HEK293 (cell line): Measurements from ENCODE around the gene C14orf119.

Experiments used
- CTCF ChIA-PET: fragments of 350-600 bp; formaldehyde crosslinking; extraction: SDS; loops from one replicate; lab custom pipeline; 2021; ENCODE audit warnings: antibody characterized with exemption; lab: Yijun Ruan, JAX
- POLR2A ChIA-PET: fragments of 300-600 bp; formaldehyde crosslinking; extraction: SDS; loops from one replicate; lab custom pipeline; 2020; ENCODE audit warnings: antibody characterized with exemption, inconsistent platforms; lab: Yijun Ruan, JAX
- H3K27ac ChIP-seq: fragments of 200-500 bp; sonication (Bioruptor generic); 2 replicates; pipeline ENCODE4 v1.5.1; 2014; ENCODE audit warnings: low read depth, low read length, control low read depth, inconsistent platforms; ENCODE audit errors: extremely low read depth
- H3K36me3 ChIP-seq, 2 experiments: fragments of 200-500 bp in 1 of 2; sonication (Bioruptor generic) in 1 of 2; 1 replicate in 1 of 2; 2 replicates in 1 of 2; pipeline ENCODE4 v1.5.1; 2014 to 2017; ENCODE audit warnings: inconsistent platforms in 2 of 2, low read length in 2 of 2; ENCODE audit not compliant: control insufficient read depth in 2 of 2, insufficient read depth in 1 of 2
- H3K4me1 ChIP-seq: fragments of 200-500 bp; sonication (Bioruptor generic); 2 replicates; pipeline ENCODE4 v1.5.1; 2014; ENCODE audit warnings: mild to moderate bottlenecking, low read length, inconsistent platforms; ENCODE audit not compliant: control insufficient read depth, insufficient read depth
- H3K4me3 ChIP-seq: 2 replicates; pipeline ENCODE4 v1.5.1; 2011; ENCODE audit warnings: low read depth, mild to moderate bottlenecking, control low read depth, low read length, moderate library complexity
- H3K9me3 ChIP-seq: fragments of 200-500 bp; sonication (Bioruptor generic); 2 replicates; pipeline ENCODE4 v1.5.1; 2014; ENCODE audit warnings: low read depth, low read length, inconsistent platforms; ENCODE audit not compliant: control insufficient read depth, insufficient read depth
- HOXD13 ChIP-seq: sonication (generic); formaldehyde crosslinking; IDR thresholded peaks from 2 replicates; pipeline ENCODE4 v1.8.0; 2022; ENCODE audit warnings: missing genetic modification reagents, borderline replicate concordance
- OVOL3 ChIP-seq: fragments of 450-650 bp; formaldehyde crosslinking; IDR thresholded peaks from 2 replicates; pipeline ENCODE4 v1.5.1; 2016; ENCODE audit warnings: missing biosample characterization, missing genetic modification characterization
- ZFP69B ChIP-seq: fragments of 450-650 bp; formaldehyde crosslinking; IDR thresholded peaks from 2 replicates; pipeline ENCODE4 v1.5.1; 2016; ENCODE audit warnings: missing biosample characterization, missing genetic modification characterization
- ZNF202 ChIP-seq: fragments of 450-650 bp; formaldehyde crosslinking; IDR thresholded peaks from 2 replicates; pipeline ENCODE4 v1.5.1; 2016; ENCODE audit warnings: missing biosample characterization, missing genetic modification characterization, borderline replicate concordance
- ZNF292 ChIP-seq: fragments of 450-650 bp; formaldehyde crosslinking; IDR thresholded peaks from 2 replicates; pipeline ENCODE4 v1.5.1; 2016; ENCODE audit warnings: low read depth, missing biosample characterization, missing genetic modification characterization, borderline replicate concordance
- ZNF394 ChIP-seq: fragments of 450-650 bp; formaldehyde crosslinking; IDR thresholded peaks from 2 replicates; pipeline ENCODE4 v1.5.1; 2016; ENCODE audit warnings: missing biosample characterization, missing genetic modification characterization, mild to moderate bottlenecking, moderate library complexity, borderline replicate concordance
- ZNF433 ChIP-seq: fragments of 450-650 bp; formaldehyde crosslinking; IDR thresholded peaks from 2 replicates; pipeline ENCODE4 v1.5.1; 2016; ENCODE audit warnings: missing biosample characterization, missing genetic modification characterization, low read depth
- ZNF473 ChIP-seq: fragments of 450-650 bp; formaldehyde crosslinking; IDR thresholded peaks from 2 replicates; pipeline ENCODE4 v1.5.1; 2017; ENCODE audit warnings: missing biosample characterization, missing genetic modification characterization
- ZNF529 ChIP-seq: fragments of 450-650 bp; formaldehyde crosslinking; IDR thresholded peaks from 2 replicates; pipeline ENCODE4 v1.5.1; 2017; ENCODE audit warnings: missing genetic modification characterization, missing biosample characterization; ENCODE audit not compliant: insufficient replicate concordance
- ZNF610 ChIP-seq: fragments of 450-650 bp; formaldehyde crosslinking; IDR thresholded peaks from 2 replicates; pipeline ENCODE4 v1.5.1; 2016; ENCODE audit warnings: missing biosample characterization, missing genetic modification characterization, borderline replicate concordance
- ZNF777 ChIP-seq: fragments of 450-650 bp; formaldehyde crosslinking; IDR thresholded peaks from 2 replicates; pipeline ENCODE4 v1.5.1; 2017; ENCODE audit warnings: missing biosample characterization, missing genetic modification characterization, borderline replicate concordance
- TF ChIP-seq, protein P1 (sequence below): fragments of 450-650 bp; IDR thresholded peaks from 2 replicates; pipeline ENCODE4 v1.5.1; 2018; ENCODE audit warnings: missing biosample characterization, mild to moderate bottlenecking, missing genetic modification characterization
- TF ChIP-seq, protein P2 (sequence below): fragments of 450-650 bp; IDR thresholded peaks from 2 replicates; pipeline ENCODE4 v1.5.1; 2018; ENCODE audit warnings: missing biosample characterization, missing genetic modification characterization
- TF ChIP-seq, protein P3 (sequence below): fragments of 450-650 bp; formaldehyde crosslinking; IDR thresholded peaks from 2 replicates; pipeline ENCODE4 v1.5.1; 2016; ENCODE audit warnings: missing biosample characterization, missing genetic modification characterization
- TF ChIP-seq, protein P4 (sequence below): fragments of 450-650 bp; formaldehyde crosslinking; IDR thresholded peaks from 2 replicates; pipeline ENCODE4 v1.5.1; 2016; ENCODE audit warnings: missing biosample characterization, missing genetic modification characterization
- TF ChIP-seq, protein P5 (sequence below): fragments of 450-650 bp; formaldehyde crosslinking; IDR thresholded peaks from 2 replicates; pipeline ENCODE4 v1.5.1; 2016; ENCODE audit warnings: missing biosample characterization, missing genetic modification characterization, borderline replicate concordance

C14orf119 gene

DNA sequence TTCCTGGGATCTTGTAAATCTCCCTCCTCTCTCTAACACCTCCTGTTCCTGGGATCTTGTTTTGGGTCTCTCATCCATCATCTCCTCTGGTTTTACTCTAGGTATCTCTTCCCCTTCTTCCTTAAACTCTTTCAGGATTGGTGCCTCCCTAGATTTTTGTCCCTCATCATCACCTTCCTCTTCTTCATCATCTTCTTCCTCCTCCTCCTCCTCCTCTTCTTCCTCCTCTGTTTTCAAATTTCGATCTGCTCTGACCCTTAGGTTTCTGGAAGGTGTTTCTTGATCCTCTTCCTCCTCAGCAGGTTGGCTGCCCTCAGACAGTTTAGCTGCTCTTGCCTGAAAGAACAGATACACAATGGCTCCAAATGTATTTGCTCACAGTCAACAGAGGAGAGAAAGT, 14.8 kb upstream of the C14orf119 start:
- H3K36me3 ChIP-seq: peaks cover 67 to 88% of the 10 kb centered on the region in 2 experiments
- ChIA-PET CTCF (interaction anchor here (0.7 to 4.3 kb wide), 4 partner anchors 10 to 94 kb away, joined by 3 to 44 read pairs (median 5); no protein-coding TSS in a partner anchor), POLR2A (interaction anchor here (1.0 to 1.3 kb wide), 3 partner anchors 9 to 15 kb away, joined by 3 to 7 read pairs (median 3); partner anchors contain the start of genes ACIN1 and C14orf119)
- H3K9me3 ChIP-seq: no peaks in the 10 kb centered on the region
- no peaks in the 10 kb centered on the region for H3K4me1 ChIP-seq
- TF ChIP-seq ZNF202 (tag by site-specific recombination) (no peak), OVOL3 (no peak), ZNF610 (tag by site-specific recombination) (no peak)
- TF ChIP-seq, protein P1, sequence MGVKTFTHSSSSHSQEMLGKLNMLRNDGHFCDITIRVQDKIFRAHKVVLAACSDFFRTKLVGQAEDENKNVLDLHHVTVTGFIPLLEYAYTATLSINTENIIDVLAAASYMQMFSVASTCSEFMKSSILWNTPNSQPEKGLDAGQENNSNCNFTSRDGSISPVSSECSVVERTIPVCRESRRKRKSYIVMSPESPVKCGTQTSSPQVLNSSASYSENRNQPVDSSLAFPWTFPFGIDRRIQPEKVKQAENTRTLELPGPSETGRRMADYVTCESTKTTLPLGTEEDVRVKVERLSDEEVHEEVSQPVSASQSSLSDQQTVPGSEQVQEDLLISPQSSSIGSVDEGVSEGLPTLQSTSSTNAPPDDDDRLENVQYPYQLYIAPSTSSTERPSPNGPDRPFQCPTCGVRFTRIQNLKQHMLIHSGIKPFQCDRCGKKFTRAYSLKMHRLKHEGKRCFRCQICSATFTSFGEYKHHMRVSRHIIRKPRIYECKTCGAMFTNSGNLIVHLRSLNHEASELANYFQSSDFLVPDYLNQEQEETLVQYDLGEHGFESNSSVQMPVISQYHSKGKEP (tag by site-specific recombination): no peak
- TF ChIP-seq, protein P2, sequence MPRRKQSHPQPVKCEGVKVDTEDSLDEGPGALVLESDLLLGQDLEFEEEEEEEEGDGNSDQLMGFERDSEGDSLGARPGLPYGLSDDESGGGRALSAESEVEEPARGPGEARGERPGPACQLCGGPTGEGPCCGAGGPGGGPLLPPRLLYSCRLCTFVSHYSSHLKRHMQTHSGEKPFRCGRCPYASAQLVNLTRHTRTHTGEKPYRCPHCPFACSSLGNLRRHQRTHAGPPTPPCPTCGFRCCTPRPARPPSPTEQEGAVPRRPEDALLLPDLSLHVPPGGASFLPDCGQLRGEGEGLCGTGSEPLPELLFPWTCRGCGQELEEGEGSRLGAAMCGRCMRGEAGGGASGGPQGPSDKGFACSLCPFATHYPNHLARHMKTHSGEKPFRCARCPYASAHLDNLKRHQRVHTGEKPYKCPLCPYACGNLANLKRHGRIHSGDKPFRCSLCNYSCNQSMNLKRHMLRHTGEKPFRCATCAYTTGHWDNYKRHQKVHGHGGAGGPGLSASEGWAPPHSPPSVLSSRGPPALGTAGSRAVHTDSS: peak; percentile 100
- no peak overlapping the region for H3K4me3 ChIP-seq
- H3K27ac ChIP-seq: no peak overlapping the region

DNA sequence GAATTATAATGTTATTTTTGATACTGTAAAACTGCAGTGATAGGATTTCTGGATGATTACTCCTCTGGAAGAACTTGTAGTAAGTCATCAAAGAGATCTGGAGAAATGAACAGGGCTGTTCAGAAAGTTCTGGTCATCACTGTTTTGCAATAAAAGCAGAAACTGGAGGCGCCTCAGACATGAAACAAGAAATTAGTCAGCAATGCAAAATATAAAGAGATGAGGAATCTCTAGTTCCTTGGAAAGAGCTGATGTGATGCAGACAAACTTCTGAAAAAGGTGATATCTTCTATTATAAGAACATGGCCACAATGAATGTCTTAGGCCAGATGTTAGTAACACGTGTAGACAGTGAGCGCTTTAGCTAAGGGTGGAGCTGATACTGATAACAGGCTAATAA, 9.8 kb upstream of the C14orf119 start:
- H3K9me3 ChIP-seq: no peaks in the 10 kb centered on the region
- CTCF ChIA-PET: interaction anchor here (0.6 to 2.0 kb wide), 5 partner anchors 9 to 109 kb away, joined by 3 to 14 read pairs (median 5); no protein-coding TSS in a partner anchor
- H3K4me3 ChIP-seq: no peak overlapping the region
- TF ChIP-seq ZFP69B (tag by site-specific recombination): no peak
- no peak for TF ChIP-seq ZNF473 (tag by site-specific recombination)
- TF ChIP-seq, protein P3, sequence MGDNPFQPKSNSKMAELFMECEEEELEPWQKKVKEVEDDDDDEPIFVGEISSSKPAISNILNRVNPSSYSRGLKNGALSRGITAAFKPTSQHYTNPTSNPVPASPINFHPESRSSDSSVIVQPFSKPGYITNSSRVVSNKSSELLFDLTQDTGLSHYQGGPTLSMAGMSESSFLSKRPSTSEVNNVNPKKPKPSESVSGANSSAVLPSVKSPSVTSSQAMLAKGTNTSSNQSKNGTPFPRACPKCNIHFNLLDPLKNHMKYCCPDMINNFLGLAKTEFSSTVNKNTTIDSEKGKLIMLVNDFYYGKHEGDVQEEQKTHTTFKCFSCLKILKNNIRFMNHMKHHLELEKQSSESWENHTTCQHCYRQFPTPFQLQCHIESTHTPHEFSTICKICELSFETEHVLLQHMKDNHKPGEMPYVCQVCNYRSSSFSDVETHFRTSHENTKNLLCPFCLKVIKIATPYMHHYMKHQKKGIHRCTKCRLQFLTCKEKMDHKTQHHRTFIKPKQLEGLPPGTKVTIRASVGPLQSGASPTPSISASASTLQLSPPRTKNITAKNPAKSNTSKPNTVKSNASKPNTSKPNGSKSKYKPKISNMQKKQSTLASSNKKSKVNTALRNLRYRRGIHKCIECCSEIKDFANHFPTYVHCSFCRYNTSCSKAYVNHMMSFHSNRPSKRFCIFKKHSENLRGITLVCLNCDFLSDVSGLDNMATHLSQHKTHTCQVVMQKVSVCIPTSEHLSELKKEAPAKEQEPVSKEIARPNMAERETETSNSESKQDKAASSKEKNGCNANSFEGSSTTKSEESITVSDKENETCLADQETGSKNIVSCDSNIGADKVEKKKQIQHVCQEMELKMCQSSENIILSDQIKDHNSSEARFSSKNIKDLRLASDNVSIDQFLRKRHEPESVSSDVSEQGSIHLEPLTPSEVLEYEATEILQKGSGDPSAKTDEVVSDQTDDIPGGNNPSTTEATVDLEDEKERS (tag by site-specific recombination): no peak
- no peak for TF ChIP-seq HOXD13 (CRISPR knock-in tag)
- TF ChIP-seq ZNF777 (tag by site-specific recombination): no peak
- POLR2A ChIA-PET: interaction anchor here (0.7 to 3.1 kb wide), 3 partner anchors 9 to 18 kb away, joined by 3 to 7 read pairs (median 7); partner anchors contain the start of genes ACIN1 and C14orf119
- peaks cover 86 to 87% of the 10 kb centered on the region in 2 experiments for H3K36me3 ChIP-seq
- no peaks in the 10 kb centered on the region for H3K4me1 ChIP-seq
- H3K27ac ChIP-seq: no peak overlapping the region

DNA sequence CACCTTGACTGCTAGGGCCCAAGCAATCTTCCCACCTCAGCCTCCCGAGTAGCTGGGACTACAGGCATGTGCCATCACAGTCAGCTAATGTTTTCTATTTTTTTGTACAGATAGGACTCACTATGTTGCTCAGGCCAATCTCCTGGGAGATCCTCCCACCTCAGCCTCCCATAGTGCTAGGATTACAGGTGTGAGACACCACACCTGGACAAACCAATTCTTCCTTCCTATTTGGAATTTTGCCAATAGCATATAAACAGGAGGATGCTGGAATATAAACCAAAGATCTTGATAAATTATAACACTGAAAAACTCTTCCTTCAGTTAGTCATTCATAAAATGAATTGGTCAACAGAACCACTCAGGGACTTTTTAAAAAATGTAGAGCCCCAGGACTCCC, 8.7 kb upstream of the C14orf119 start:
- POLR2A ChIA-PET: interaction anchor here (3.1 kb wide), 1 partner anchor 15 kb away, joined by 7 read pairs; no protein-coding TSS in a partner anchor
- Histone ChIP-seq H3K9me3 (no peaks in the 10 kb centered on the region), H3K4me1 (no peaks in the 10 kb centered on the region), H3K4me3 (no peak overlapping the region), H3K36me3 (peaks cover 85% of the 10 kb centered on the region in 2 experiments), H3K27ac (no peak overlapping the region)
- CTCF ChIA-PET: interaction anchor here (0.8 to 2.0 kb wide), 3 partner anchors 10 to 18 kb away, joined by 3 to 14 read pairs (median 12); no protein-coding TSS in a partner anchor
- no peak for TF ChIP-seq ZNF292 (tag by site-specific recombination)
- TF ChIP-seq ZNF433 (tag by site-specific recombination): no peak
- no peak for TF ChIP-seq ZNF394
- TF ChIP-seq, protein P4, sequence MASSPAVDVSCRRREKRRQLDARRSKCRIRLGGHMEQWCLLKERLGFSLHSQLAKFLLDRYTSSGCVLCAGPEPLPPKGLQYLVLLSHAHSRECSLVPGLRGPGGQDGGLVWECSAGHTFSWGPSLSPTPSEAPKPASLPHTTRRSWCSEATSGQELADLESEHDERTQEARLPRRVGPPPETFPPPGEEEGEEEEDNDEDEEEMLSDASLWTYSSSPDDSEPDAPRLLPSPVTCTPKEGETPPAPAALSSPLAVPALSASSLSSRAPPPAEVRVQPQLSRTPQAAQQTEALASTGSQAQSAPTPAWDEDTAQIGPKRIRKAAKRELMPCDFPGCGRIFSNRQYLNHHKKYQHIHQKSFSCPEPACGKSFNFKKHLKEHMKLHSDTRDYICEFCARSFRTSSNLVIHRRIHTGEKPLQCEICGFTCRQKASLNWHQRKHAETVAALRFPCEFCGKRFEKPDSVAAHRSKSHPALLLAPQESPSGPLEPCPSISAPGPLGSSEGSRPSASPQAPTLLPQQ (tag by site-specific recombination): no peak
- TF ChIP-seq, protein P5, sequence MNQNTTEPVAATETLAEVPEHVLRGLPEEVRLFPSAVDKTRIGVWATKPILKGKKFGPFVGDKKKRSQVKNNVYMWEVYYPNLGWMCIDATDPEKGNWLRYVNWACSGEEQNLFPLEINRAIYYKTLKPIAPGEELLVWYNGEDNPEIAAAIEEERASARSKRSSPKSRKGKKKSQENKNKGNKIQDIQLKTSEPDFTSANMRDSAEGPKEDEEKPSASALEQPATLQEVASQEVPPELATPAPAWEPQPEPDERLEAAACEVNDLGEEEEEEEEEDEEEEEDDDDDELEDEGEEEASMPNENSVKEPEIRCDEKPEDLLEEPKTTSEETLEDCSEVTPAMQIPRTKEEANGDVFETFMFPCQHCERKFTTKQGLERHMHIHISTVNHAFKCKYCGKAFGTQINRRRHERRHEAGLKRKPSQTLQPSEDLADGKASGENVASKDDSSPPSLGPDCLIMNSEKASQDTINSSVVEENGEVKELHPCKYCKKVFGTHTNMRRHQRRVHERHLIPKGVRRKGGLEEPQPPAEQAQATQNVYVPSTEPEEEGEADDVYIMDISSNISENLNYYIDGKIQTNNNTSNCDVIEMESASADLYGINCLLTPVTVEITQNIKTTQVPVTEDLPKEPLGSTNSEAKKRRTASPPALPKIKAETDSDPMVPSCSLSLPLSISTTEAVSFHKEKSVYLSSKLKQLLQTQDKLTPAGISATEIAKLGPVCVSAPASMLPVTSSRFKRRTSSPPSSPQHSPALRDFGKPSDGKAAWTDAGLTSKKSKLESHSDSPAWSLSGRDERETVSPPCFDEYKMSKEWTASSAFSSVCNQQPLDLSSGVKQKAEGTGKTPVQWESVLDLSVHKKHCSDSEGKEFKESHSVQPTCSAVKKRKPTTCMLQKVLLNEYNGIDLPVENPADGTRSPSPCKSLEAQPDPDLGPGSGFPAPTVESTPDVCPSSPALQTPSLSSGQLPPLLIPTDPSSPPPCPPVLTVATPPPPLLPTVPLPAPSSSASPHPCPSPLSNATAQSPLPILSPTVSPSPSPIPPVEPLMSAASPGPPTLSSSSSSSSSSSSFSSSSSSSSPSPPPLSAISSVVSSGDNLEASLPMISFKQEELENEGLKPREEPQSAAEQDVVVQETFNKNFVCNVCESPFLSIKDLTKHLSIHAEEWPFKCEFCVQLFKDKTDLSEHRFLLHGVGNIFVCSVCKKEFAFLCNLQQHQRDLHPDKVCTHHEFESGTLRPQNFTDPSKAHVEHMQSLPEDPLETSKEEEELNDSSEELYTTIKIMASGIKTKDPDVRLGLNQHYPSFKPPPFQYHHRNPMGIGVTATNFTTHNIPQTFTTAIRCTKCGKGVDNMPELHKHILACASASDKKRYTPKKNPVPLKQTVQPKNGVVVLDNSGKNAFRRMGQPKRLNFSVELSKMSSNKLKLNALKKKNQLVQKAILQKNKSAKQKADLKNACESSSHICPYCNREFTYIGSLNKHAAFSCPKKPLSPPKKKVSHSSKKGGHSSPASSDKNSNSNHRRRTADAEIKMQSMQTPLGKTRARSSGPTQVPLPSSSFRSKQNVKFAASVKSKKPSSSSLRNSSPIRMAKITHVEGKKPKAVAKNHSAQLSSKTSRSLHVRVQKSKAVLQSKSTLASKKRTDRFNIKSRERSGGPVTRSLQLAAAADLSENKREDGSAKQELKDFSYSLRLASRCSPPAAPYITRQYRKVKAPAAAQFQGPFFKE: no peak
- TF ChIP-seq ZNF529 (tag by site-specific recombination): no peak
